HCT116 (cell line): ENCODE data around the gene SAC3D1. TPM values are rescaled to one million over a fixed set of nuclear protein-coding genes. Genes with fewer than 3 reads are reported as not detected.

Experiments
- ATAC-seq: fragments of 200-7000 bp; cut with Tn5 transposase; 2 replicates; pipeline ENCODE4 v1.9.1; 2020; ENCODE audit warnings: mild to moderate bottlenecking, moderate library complexity
- BruUV-seq: library from RNA; stranded (reverse); fragments of 400-500 nt; replicated peaks from 2 replicates; lab custom pipeline; 2021; lab: Mats Ljungman, UMichigan
- CTCF ChIA-PET: fragments of 300-600 bp; sonication (Branson Sonifier 250); formaldehyde crosslinking; loops from one replicate; lab custom pipeline; 2021; ENCODE audit warnings: antibody characterized with exemption; lab: Charles Lee
- POLR2A ChIA-PET: fragments of 300-600, 350-600 bp; sonication (Branson Sonifier 250); formaldehyde crosslinking; loops from one replicate; lab custom pipeline; 2021; ENCODE audit warnings: antibody characterized with exemption; lab: Charles Lee
- RAD21 ChIA-PET, 2 experiments: fragments of 300-600 bp; sonication (Branson Sonifier 250); formaldehyde crosslinking; loops; one replicate each; lab custom pipeline; 2023; ENCODE audit warnings: low total read pairs in 2 of 2; ENCODE audit not compliant: uncharacterized antibody in 2 of 2, unreplicated experiment in 2 of 2, low non-redundant PET in 1 of 2; lab: Charles Lee
- DNase-seq: peaks from one replicate; pipeline ENCODE4 v3.0.0-alpha.2; 2010; ENCODE audit warnings: low read depth, low spot score
- H2AFZ ChIP-seq: fragments of 200-600 bp; shearing (Covaris generic), sonication (generic); 2 replicates; pipeline ENCODE4 v1.6.1; 2017; ENCODE audit warnings: low read depth, mixed run types, mixed read lengths, antibody characterized with exemption, low read length; ENCODE audit not compliant: poor library complexity, severe bottlenecking
- H3K27ac ChIP-seq: 2 replicates; pipeline ENCODE4 v1.5.1; 2012; ENCODE audit warnings: low read depth, low read length
- H3K27me3 ChIP-seq: fragments of 200-600 bp; sonication (generic); 2 replicates; pipeline ENCODE4 v1.6.1; 2016; ENCODE audit warnings: mixed run types, low read length, mixed read lengths; ENCODE audit not compliant: insufficient read depth
- H3K36me3 ChIP-seq, 2 experiments: fragments of 200-500 bp in 1 of 2; fragments of 200-600 bp in 1 of 2; sonication (Bioruptor generic) in 1 of 2; sonication (generic) in 1 of 2; 2 replicates each; pipeline versions ENCODE4 v1.5.1 to v1.6.1; 2014 to 2016; ENCODE audit warnings: low read length in 2 of 2, inconsistent platforms in 1 of 2, mixed read lengths in 1 of 2, mixed run types in 1 of 2; ENCODE audit not compliant: insufficient read depth in 2 of 2, control insufficient read depth in 1 of 2
- H3K4me1 ChIP-seq, 2 experiments: fragments of 200-600 bp in 1 of 2; sonication (generic) in 1 of 2; 2 replicates each; pipeline versions ENCODE4 v1.5.1 to v1.6.1; 2012 to 2017; ENCODE audit warnings: low read length in 2 of 2, inconsistent platforms in 1 of 2, mild to moderate bottlenecking in 1 of 2, mixed read lengths in 1 of 2, mixed run types in 1 of 2, moderate library complexity in 1 of 2; ENCODE audit not compliant: insufficient read depth in 2 of 2, control insufficient read depth in 1 of 2
- H3K4me2 ChIP-seq: fragments of 200-600 bp; sonication (generic); 2 replicates; pipeline ENCODE4 v1.6.1; 2017; ENCODE audit warnings: mixed run types, low read length, mixed read lengths
- H3K4me3 ChIP-seq, 2 experiments: fragments of 200-600 bp in 1 of 2; sonication (generic) in 1 of 2; replicated peaks in 1 of 2; 2 replicates each; pipeline ENCODE4 v1.5.1; 2011 to 2016; ENCODE audit warnings: low read length in 2 of 2, control low read depth in 1 of 2, low read depth in 1 of 2, mild to moderate bottlenecking in 1 of 2, mixed read lengths in 1 of 2, mixed run types in 1 of 2
- H3K79me2 ChIP-seq: fragments of 200-600 bp; sonication (generic); 2 replicates; pipeline ENCODE4 v1.6.1; 2017; ENCODE audit warnings: mild to moderate bottlenecking, mixed run types, low read length, moderate library complexity, mixed read lengths; ENCODE audit not compliant: insufficient read depth
- H3K9ac ChIP-seq: fragments of 200-600 bp; sonication (generic); 2 replicates; pipeline ENCODE4 v1.6.1; 2016; ENCODE audit warnings: low read length, mixed read lengths
- H3K9me2 ChIP-seq: fragments of 200-600 bp; sonication (generic), shearing (Covaris generic); 2 replicates; pipeline ENCODE4 v1.6.1; 2017; ENCODE audit warnings: mixed run types, mild to moderate bottlenecking, moderate library complexity; ENCODE audit not compliant: insufficient read depth
- H3K9me3 ChIP-seq, 2 experiments: fragments of 200-500 bp in 1 of 2; fragments of 200-600 bp in 1 of 2; sonication (Bioruptor generic) in 1 of 2; sonication (generic) in 1 of 2; 2 replicates each; pipeline ENCODE4 v1.6.1; 2014 to 2017; ENCODE audit warnings: low read length in 2 of 2, mixed read lengths in 2 of 2, inconsistent platforms in 1 of 2, low read depth in 1 of 2, mild to moderate bottlenecking in 1 of 2, mixed run types in 1 of 2, moderate library complexity in 1 of 2; ENCODE audit not compliant: control insufficient read depth in 1 of 2, insufficient read depth in 1 of 2
- H4K20me1 ChIP-seq: fragments of 200-600 bp; sonication (generic), shearing (Covaris generic); 2 replicates; pipeline ENCODE4 v1.6.1; 2017; ENCODE audit warnings: mixed run types, mild to moderate bottlenecking, moderate library complexity; ENCODE audit not compliant: insufficient read depth
- CBX3 ChIP-seq: IDR thresholded peaks from 2 replicates; pipeline ENCODE4 v1.6.1; 2012; ENCODE audit warnings: low read depth
- EGR1 ChIP-seq: IDR thresholded peaks from 2 replicates; pipeline ENCODE4 v1.6.1; 2012; ENCODE audit warnings: low read depth
- POLR2A ChIP-seq: IDR thresholded peaks from 2 replicates; pipeline ENCODE4 v1.7.0; 2011; ENCODE audit warnings: borderline replicate concordance; ENCODE audit not compliant: insufficient read depth, insufficient read length; ENCODE audit errors: extremely low read depth
- POLR2AphosphoS5 ChIP-seq: IDR thresholded peaks from 2 replicates; pipeline ENCODE4 v1.6.1; 2011; ENCODE audit warnings: mild to moderate bottlenecking, low read depth, low read length, moderate library complexity
- RAD21 ChIP-seq: IDR thresholded peaks from 2 replicates; pipeline ENCODE4 v1.6.1; 2012; ENCODE audit warnings: low read depth, mild to moderate bottlenecking
- SIN3A ChIP-seq: IDR thresholded peaks from 2 replicates; pipeline ENCODE4 v1.6.1; 2012; ENCODE audit warnings: low read depth
- YY1 ChIP-seq: IDR thresholded peaks from 2 replicates; pipeline ENCODE4 v1.6.1; 2011; ENCODE audit warnings: low read length, low read depth, moderate library complexity, mild to moderate bottlenecking; ENCODE audit not compliant: insufficient replicate concordance; ENCODE audit errors: extremely low read depth
- ZNF274 ChIP-seq: fragments of 200-500 bp; sonication (Bioruptor generic); IDR thresholded peaks from 2 replicates; pipeline ENCODE4 v1.6.1; 2014; ENCODE audit warnings: mild to moderate bottlenecking, low read depth, low read length, inconsistent platforms
- intact Hi-C: fragments of 100-400 bp; cut with micrococcal nuclease; formaldehyde crosslinking; loops from 2 replicates; pipeline ENCODE4 v1.10.0; 2022
- total RNA-seq: library from RNA; stranded (reverse); gene quantifications from one replicate; pipeline ENCODE4 v1.2.1, GENCODE V29; 2021; ENCODE audit not compliant: unreplicated experiment
- TF ChIP-seq, protein P1 (sequence below): IDR thresholded peaks from 2 replicates; pipeline ENCODE4 v1.6.1; 2012
- TF ChIP-seq, protein P2 (sequence below): IDR thresholded peaks from 2 replicates; pipeline ENCODE4 v1.6.1; 2012
- TF ChIP-seq, protein P3 (sequence below), 3 experiments: fragments of 200-600 bp in 1 of 3; sonication (generic) in 1 of 3; IDR thresholded peaks in 2 of 3; conservative IDR thresholded peaks in 1 of 3; 2 replicates each; pipeline ENCODE4 v1.5.1; 2012 to 2017; ENCODE audit warnings: low read depth in 2 of 3, low read length in 2 of 3, antibody characterized with exemption in 1 of 3, borderline replicate concordance in 1 of 3, control low read depth in 1 of 3, mild to moderate bottlenecking in 1 of 3, mixed read lengths in 1 of 3, mixed run types in 1 of 3, moderate library complexity in 1 of 3; ENCODE audit not compliant: insufficient read depth in 1 of 3
- TF ChIP-seq, protein P4 (sequence below): IDR thresholded peaks from 2 replicates; pipeline ENCODE4 v1.6.1; 2012; ENCODE audit warnings: low read depth

SAC3D1 gene
- total RNA-seq, 1 experiment from 2014 or later: 36.9 TPM

- Histone ChIP-seq H2AFZ (no peak overlapping the region), H3K9me3 (no peaks in the 10 kb centered on the region), H3K27ac (no peak overlapping the region), H3K4me2 (no peak overlapping the region), H3K4me3 (no peak overlapping the region), H4K20me1 (no peaks in the 10 kb centered on the region), H3K4me1 (peaks cover 10 to 24% of the 10 kb centered on the region in 2 experiments), H3K9me2 (no peaks in the 10 kb centered on the region), H3K27me3 (no peaks in the 10 kb centered on the region), H3K36me3 (peaks cover 2 to 8% of the 10 kb centered on the region in 2 experiments; a peak in 2 of 4 replicates), H3K79me2 (peaks cover 12% of the 10 kb centered on the region), H3K9ac (no peak overlapping the region)
- ChIA-PET RAD21 (no interaction called here), POLR2A (no interaction called here), CTCF (no interaction called here)
- intact Hi-C loops: no loop called here
- TF ChIP-seq, protein P1, sequence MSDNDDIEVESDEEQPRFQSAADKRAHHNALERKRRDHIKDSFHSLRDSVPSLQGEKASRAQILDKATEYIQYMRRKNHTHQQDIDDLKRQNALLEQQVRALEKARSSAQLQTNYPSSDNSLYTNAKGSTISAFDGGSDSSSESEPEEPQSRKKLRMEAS: no peak
- no peak for TF ChIP-seq ZNF274
- TF ChIP-seq POLR2AphosphoS5: no peak
- TF ChIP-seq YY1: no peak
- TF ChIP-seq CBX3: no peak
- TF ChIP-seq, protein P2, sequence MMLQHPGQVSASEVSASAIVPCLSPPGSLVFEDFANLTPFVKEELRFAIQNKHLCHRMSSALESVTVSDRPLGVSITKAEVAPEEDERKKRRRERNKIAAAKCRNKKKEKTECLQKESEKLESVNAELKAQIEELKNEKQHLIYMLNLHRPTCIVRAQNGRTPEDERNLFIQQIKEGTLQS: no peak
- TF ChIP-seq, protein P3, sequence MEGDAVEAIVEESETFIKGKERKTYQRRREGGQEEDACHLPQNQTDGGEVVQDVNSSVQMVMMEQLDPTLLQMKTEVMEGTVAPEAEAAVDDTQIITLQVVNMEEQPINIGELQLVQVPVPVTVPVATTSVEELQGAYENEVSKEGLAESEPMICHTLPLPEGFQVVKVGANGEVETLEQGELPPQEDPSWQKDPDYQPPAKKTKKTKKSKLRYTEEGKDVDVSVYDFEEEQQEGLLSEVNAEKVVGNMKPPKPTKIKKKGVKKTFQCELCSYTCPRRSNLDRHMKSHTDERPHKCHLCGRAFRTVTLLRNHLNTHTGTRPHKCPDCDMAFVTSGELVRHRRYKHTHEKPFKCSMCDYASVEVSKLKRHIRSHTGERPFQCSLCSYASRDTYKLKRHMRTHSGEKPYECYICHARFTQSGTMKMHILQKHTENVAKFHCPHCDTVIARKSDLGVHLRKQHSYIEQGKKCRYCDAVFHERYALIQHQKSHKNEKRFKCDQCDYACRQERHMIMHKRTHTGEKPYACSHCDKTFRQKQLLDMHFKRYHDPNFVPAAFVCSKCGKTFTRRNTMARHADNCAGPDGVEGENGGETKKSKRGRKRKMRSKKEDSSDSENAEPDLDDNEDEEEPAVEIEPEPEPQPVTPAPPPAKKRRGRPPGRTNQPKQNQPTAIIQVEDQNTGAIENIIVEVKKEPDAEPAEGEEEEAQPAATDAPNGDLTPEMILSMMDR (IDR thresholded peaks at IDR 0.05 in 2 of 3, conservative IDR thresholded peaks at IDR 0.05 in 1 of 3; ENCODE audit: borderline replicate concordance in 1 of 3, insufficient read depth in 1 of 3, low read depth in 2 of 3, low read length in 2 of 3): no peak
- no peak for TF ChIP-seq SIN3A
- no peak for TF ChIP-seq EGR1
- no peak for TF ChIP-seq POLR2A
- TF ChIP-seq RAD21: no peak
- TF ChIP-seq, protein P4, sequence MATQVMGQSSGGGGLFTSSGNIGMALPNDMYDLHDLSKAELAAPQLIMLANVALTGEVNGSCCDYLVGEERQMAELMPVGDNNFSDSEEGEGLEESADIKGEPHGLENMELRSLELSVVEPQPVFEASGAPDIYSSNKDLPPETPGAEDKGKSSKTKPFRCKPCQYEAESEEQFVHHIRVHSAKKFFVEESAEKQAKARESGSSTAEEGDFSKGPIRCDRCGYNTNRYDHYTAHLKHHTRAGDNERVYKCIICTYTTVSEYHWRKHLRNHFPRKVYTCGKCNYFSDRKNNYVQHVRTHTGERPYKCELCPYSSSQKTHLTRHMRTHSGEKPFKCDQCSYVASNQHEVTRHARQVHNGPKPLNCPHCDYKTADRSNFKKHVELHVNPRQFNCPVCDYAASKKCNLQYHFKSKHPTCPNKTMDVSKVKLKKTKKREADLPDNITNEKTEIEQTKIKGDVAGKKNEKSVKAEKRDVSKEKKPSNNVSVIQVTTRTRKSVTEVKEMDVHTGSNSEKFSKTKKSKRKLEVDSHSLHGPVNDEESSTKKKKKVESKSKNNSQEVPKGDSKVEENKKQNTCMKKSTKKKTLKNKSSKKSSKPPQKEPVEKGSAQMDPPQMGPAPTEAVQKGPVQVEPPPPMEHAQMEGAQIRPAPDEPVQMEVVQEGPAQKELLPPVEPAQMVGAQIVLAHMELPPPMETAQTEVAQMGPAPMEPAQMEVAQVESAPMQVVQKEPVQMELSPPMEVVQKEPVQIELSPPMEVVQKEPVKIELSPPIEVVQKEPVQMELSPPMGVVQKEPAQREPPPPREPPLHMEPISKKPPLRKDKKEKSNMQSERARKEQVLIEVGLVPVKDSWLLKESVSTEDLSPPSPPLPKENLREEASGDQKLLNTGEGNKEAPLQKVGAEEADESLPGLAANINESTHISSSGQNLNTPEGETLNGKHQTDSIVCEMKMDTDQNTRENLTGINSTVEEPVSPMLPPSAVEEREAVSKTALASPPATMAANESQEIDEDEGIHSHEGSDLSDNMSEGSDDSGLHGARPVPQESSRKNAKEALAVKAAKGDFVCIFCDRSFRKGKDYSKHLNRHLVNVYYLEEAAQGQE: no peak
- ATAC-seq (no peak), DNase-seq (no peak)
- BruUV-seq: no TSS peak
These were observed 6.8 kb downstream of the SAC3D1 start for GRCh38 chr11:65047581-65048422.
